ENCODE measurements around the gene ARHGAP15. TPM values are rescaled to one million over a fixed set of nuclear protein-coding genes. Genes with fewer than 3 reads are reported as not detected.

ARHGAP15 gene
- total and polyA plus RNA-seq, 2 donors from 2014 or later = 5.7 to 23.1 TPM

GRCh38 chr2:143680885-143681405 is 551.7 kb downstream of the ARHGAP15 start:
- FAIRE-seq (no peak), DNase-seq (no peak)
- H3K27me3 ChIP-seq (ENCODE audit: control insufficient read depth, insufficient read depth, low read length) = no peaks in the 10 kb centered on the region
- no peak overlapping the region for H3K4me3 ChIP-seq (ENCODE audit: low read length in 3 of 3)
- H3K36me3 ChIP-seq (ENCODE audit: control insufficient read depth in 2 of 3, insufficient read depth in 3 of 3, low read length in 3 of 3) = no peaks in the 10 kb centered on the region
- intact Hi-C loops (cut with DNase I) = no loop called here
- no peaks in the 10 kb centered on the region for H3K9me3 ChIP-seq (ENCODE audit: control insufficient read depth in 2 of 3, insufficient read depth in 1 of 3, low read length in 3 of 3)
- no peak overlapping the region for H3K27ac ChIP-seq (ENCODE audit: low read depth in 2 of 2, low read length in 2 of 2)
- no peak for TF ChIP-seq CTCF (IDR thresholded peaks at IDR 0.05; ENCODE audit: borderline replicate concordance, extremely low read depth, insufficient read depth)
- H3K4me1 ChIP-seq (ENCODE audit: control insufficient read depth in 2 of 3, insufficient read depth in 2 of 3, low read depth in 1 of 3, low read length in 3 of 3) = no peaks in the 10 kb centered on the region
- no peak overlapping the region for H3K9ac ChIP-seq (ENCODE audit: low read length in 3 of 3)

GRCh38 chr2:143682436-143683055 is 553.3 kb downstream of the ARHGAP15 start:
- no peaks in the 10 kb centered on the region for H3K27me3 ChIP-seq (ENCODE audit: control insufficient read depth, insufficient read depth, low read length)
- TF ChIP-seq CTCF (IDR thresholded peaks at IDR 0.05; ENCODE audit: borderline replicate concordance, extremely low read depth, insufficient read depth) = no peak
- H3K9ac ChIP-seq (ENCODE audit: low read length in 3 of 3) = no peak overlapping the region
- no peak overlapping the region for H3K27ac ChIP-seq (ENCODE audit: low read depth in 2 of 2, low read length in 2 of 2)
- H3K4me1 ChIP-seq (ENCODE audit: control insufficient read depth in 2 of 3, insufficient read depth in 2 of 3, low read depth in 1 of 3, low read length in 3 of 3) = no peaks in the 10 kb centered on the region
- DNase-seq (no peak), FAIRE-seq (no peak)
- no peaks in the 10 kb centered on the region for H3K9me3 ChIP-seq (ENCODE audit: control insufficient read depth in 2 of 3, insufficient read depth in 1 of 3, low read length in 3 of 3)
- H3K4me3 ChIP-seq (ENCODE audit: low read length in 3 of 3) = no peak overlapping the region
- no peaks in the 10 kb centered on the region for H3K36me3 ChIP-seq (ENCODE audit: control insufficient read depth in 2 of 3, insufficient read depth in 3 of 3, low read length in 3 of 3)
- intact Hi-C loops (cut with DNase I) = no loop called here

- H3K36me3 ChIP-seq (ENCODE audit: control insufficient read depth in 2 of 3, insufficient read depth in 3 of 3, low read length in 3 of 3) = no peaks in the 10 kb centered on the region
- DNase-seq (peak in 1 of 5 donors; percentile 33), FAIRE-seq (no peak)
- H3K9ac ChIP-seq (ENCODE audit: low read length in 3 of 3) = no peak overlapping the region
- no peaks in the 10 kb centered on the region for H3K27me3 ChIP-seq (ENCODE audit: control insufficient read depth, insufficient read depth, low read length)
- no peak for TF ChIP-seq CTCF (IDR thresholded peaks at IDR 0.05; ENCODE audit: borderline replicate concordance, extremely low read depth, insufficient read depth)
- intact Hi-C loops (cut with DNase I) = no loop called here
- H3K27ac ChIP-seq (ENCODE audit: low read depth in 2 of 2, low read length in 2 of 2) = no peak overlapping the region
- H3K4me1 ChIP-seq (ENCODE audit: control insufficient read depth in 2 of 3, insufficient read depth in 2 of 3, low read depth in 1 of 3, low read length in 3 of 3) = no peaks in the 10 kb centered on the region
- no peaks in the 10 kb centered on the region for H3K9me3 ChIP-seq (ENCODE audit: control insufficient read depth in 2 of 3, insufficient read depth in 1 of 3, low read length in 3 of 3)
- H3K4me3 ChIP-seq (ENCODE audit: low read length in 3 of 3) = no peak overlapping the region
Observed at GRCh38 chr2:143683977-143684376, 554.8 kb downstream of the ARHGAP15 start.

All from kidney (tissue), 14 donors.